Measurements from ENCODE around the gene SMIM26.

GRCh38 chr20:18532626-18533025 is 34.6 kb upstream of the SMIM26 start:
- TF ChIP-seq CTCF (IDR thresholded peaks at IDR 0.05) (no peak), POLR2A (IDR thresholded peaks at IDR 0.05) (no peak), POLR2AphosphoS5 (IDR thresholded peaks at IDR 0.05) (no peak)
